Esophagus muscularis mucosa (tissue), 3 donors: ENCODE results near the gene ASIC2.

Experiments
- EP300 ChIP-seq: sonication (generic); formaldehyde crosslinking; IDR thresholded peaks from one replicate; pipeline ENCODE4 v1.6.1; 2017; ENCODE audit warnings: antibody characterized with exemption
- TF ChIP-seq, protein P1 (sequence below), 3 experiments: fragments of 200-600 bp in 2 of 3; fragments of 450-650 bp in 1 of 3; sonication (generic) in 2 of 3; IDR thresholded peaks; one replicate each; pipeline ENCODE4 v1.5.1; 2017 to 2019; ENCODE audit warnings: antibody characterized with exemption in 3 of 3, mild to moderate bottlenecking in 2 of 3, moderate library complexity in 1 of 3

DNA sequence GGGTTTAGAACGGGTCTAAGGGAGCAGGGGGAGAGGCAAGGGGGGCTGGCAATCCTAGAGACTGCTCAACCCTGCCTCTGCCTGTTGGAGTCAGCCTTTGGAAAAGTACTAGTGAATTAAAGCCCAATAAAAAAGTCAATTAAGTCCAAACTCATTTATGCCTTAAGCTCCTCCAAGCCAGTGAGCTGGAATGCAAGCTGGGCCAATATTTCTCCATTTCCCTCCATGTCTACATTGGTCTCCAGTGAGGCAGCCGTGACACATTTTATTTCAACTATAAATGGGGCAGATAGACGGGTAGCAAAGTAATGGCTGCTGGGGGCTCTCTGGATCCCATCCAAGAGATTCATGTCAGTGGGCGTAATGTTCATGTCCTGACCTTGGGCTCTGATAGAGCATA lies 157.4 kb downstream of the ASIC2 start:
- TF ChIP-seq EP300 = no peak
- TF ChIP-seq, protein P1, sequence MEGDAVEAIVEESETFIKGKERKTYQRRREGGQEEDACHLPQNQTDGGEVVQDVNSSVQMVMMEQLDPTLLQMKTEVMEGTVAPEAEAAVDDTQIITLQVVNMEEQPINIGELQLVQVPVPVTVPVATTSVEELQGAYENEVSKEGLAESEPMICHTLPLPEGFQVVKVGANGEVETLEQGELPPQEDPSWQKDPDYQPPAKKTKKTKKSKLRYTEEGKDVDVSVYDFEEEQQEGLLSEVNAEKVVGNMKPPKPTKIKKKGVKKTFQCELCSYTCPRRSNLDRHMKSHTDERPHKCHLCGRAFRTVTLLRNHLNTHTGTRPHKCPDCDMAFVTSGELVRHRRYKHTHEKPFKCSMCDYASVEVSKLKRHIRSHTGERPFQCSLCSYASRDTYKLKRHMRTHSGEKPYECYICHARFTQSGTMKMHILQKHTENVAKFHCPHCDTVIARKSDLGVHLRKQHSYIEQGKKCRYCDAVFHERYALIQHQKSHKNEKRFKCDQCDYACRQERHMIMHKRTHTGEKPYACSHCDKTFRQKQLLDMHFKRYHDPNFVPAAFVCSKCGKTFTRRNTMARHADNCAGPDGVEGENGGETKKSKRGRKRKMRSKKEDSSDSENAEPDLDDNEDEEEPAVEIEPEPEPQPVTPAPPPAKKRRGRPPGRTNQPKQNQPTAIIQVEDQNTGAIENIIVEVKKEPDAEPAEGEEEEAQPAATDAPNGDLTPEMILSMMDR (IDR thresholded peaks at IDR 0.05) = no peak
